Left kidney (tissue), 2 donors: ENCODE data around the gene MSI2. TPM values are rescaled to one million over a fixed set of nuclear protein-coding genes. Genes with fewer than 3 reads are reported as not detected.

Experiments
- DNase-seq: peaks from one replicate; pipeline ENCODE4 v3.0.0-alpha.2; 2013
- polyA plus RNA-seq: library from polyadenylated mRNA; unstranded; fragments of 120-200 nt; gene quantifications from one replicate; pipeline ENCODE4 v1.2.1, GENCODE V29; 2013; ENCODE audit not compliant: insufficient read length

MSI2 gene
- polyA plus RNA-seq, 1 donor = 106 TPM

- no peak for DNase-seq
Measured at GRCh38 chr17:57556320-57556719, 300.0 kb downstream of the MSI2 start.

- no peak for DNase-seq
Measured at GRCh38 chr17:57556977-57557376, 300.7 kb downstream of the MSI2 start.

- no peak for DNase-seq
Measured at GRCh38 chr17:57557416-57557815, 301.1 kb downstream of the MSI2 start.

- DNase-seq = no peak
Measured at GRCh38 chr17:57557834-57558681, 301.7 kb downstream of the MSI2 start.

GRCh38 chr17:57559226-57559625 is 302.9 kb downstream of the MSI2 start:
- DNase-seq = no peak

GRCh38 chr17:57559634-57560318 is 303.5 kb downstream of the MSI2 start:
- DNase-seq = no peak

GRCh38 chr17:57560319-57560705 is 304.0 kb downstream of the MSI2 start:
- DNase-seq = no peak

GRCh38 chr17:57561072-57561861 is 304.9 kb downstream of the MSI2 start:
- DNase-seq = no peak

- no peak for DNase-seq
Measured at GRCh38 chr17:57562184-57562698, 305.9 kb downstream of the MSI2 start.

GRCh38 chr17:57563958-57564357 is 307.6 kb downstream of the MSI2 start:
- no peak for DNase-seq

GRCh38 chr17:57565176-57565575 is 308.9 kb downstream of the MSI2 start:
- no peak for DNase-seq

GRCh38 chr17:57566721-57567120 is 310.4 kb downstream of the MSI2 start:
- DNase-seq = no peak

GRCh38 chr17:57567251-57567650 is 310.9 kb downstream of the MSI2 start:
- no peak for DNase-seq

GRCh38 chr17:57568340-57568739 is 312.0 kb downstream of the MSI2 start:
- DNase-seq = no peak

GRCh38 chr17:57569021-57569420 is 312.7 kb downstream of the MSI2 start:
- no peak for DNase-seq

GRCh38 chr17:57569853-57570252 is 313.5 kb downstream of the MSI2 start:
- no peak for DNase-seq

- DNase-seq = no peak
Measured at GRCh38 chr17:57570724-57571344, 314.5 kb downstream of the MSI2 start.

GRCh38 chr17:57572062-57572461 is 315.7 kb downstream of the MSI2 start:
- DNase-seq = no peak

- no peak for DNase-seq
Measured at GRCh38 chr17:57572600-57572999, 316.3 kb downstream of the MSI2 start.

GRCh38 chr17:57574040-57574513 is 317.8 kb downstream of the MSI2 start:
- DNase-seq = no peak

GRCh38 chr17:57576744-57577143 is 320.4 kb downstream of the MSI2 start:
- no peak for DNase-seq
